GM18526 (cell line): ENCODE data around the gene TAL1.

ENCODE experiments used
- POLR2A ChIP-seq: IDR thresholded peaks from 3 replicates; pipeline ENCODE4 v1.6.1; 2011; ENCODE audit not compliant: insufficient read length; ENCODE audit errors: extremely low read depth

Gene TAL1

GRCh38 chr1:47232187-47232874 is at the start of gene TAL1:
TSS of gene TAL1 (minus strand) at chr1:47232225. CDS start at chr1:47225888, 6,337 bp downstream.
- TF ChIP-seq POLR2A, result no peak

GRCh38 chr1:47280142-47280541 is 48.1 kb upstream of the TAL1 start:
- TF ChIP-seq POLR2A, result no peak

- TF ChIP-seq POLR2A, result no peak
These were observed 44.8 kb upstream of the TAL1 start for GRCh38 chr1:47276850-47277249.

- TF ChIP-seq POLR2A, result no peak
These were observed 30.9 kb upstream of the TAL1 start for GRCh38 chr1:47262787-47263413.

- TF ChIP-seq POLR2A, result no peak
These were observed 25.2 kb upstream of the TAL1 start for GRCh38 chr1:47257224-47257623.

- TF ChIP-seq POLR2A, result no peak
These were observed 20.8 kb upstream of the TAL1 start for GRCh38 chr1:47252795-47253194.

- TF ChIP-seq POLR2A, result no peak
These were observed 20.3 kb upstream of the TAL1 start for GRCh38 chr1:47252369-47252768.

GRCh38 chr1:47249755-47250154 is 17.7 kb upstream of the TAL1 start:
- TF ChIP-seq POLR2A, result no peak

- no peak for TF ChIP-seq POLR2A
These were observed 12.4 kb upstream of the TAL1 start for GRCh38 chr1:47244339-47244862.

- no peak for TF ChIP-seq POLR2A
These were observed 11.9 kb upstream of the TAL1 start for GRCh38 chr1:47243910-47244309.

GRCh38 chr1:47241114-47242113 is 9.4 kb upstream of the TAL1 start:
- TF ChIP-seq POLR2A, result no peak

- TF ChIP-seq POLR2A, result no peak
These were observed 7.0 kb upstream of the TAL1 start for GRCh38 chr1:47238935-47239592.

- no peak for TF ChIP-seq POLR2A
These were observed 3.8 kb upstream of the TAL1 start for GRCh38 chr1:47235806-47236205.

- TF ChIP-seq POLR2A, result no peak
These were observed 3.2 kb upstream of the TAL1 start for GRCh38 chr1:47235241-47235681.

- TF ChIP-seq POLR2A, result no peak
These were observed 1.2 kb upstream of the TAL1 start for GRCh38 chr1:47233186-47233585.
